ENCODE results near the gene C3. TPM values are rescaled to one million over a fixed set of nuclear protein-coding genes. Genes with fewer than 3 reads are reported as not detected.
A peak's percentile ranks its signal among the peaks of the same experiment; 100 is the strongest.

Gene C3
- total and polyA plus RNA-seq, 2 of the 13 experiments (the other 11 are each of a cell fraction or from before 2014, with no cell fraction given), result 1,455 to 6,272 TPM

DNA sequence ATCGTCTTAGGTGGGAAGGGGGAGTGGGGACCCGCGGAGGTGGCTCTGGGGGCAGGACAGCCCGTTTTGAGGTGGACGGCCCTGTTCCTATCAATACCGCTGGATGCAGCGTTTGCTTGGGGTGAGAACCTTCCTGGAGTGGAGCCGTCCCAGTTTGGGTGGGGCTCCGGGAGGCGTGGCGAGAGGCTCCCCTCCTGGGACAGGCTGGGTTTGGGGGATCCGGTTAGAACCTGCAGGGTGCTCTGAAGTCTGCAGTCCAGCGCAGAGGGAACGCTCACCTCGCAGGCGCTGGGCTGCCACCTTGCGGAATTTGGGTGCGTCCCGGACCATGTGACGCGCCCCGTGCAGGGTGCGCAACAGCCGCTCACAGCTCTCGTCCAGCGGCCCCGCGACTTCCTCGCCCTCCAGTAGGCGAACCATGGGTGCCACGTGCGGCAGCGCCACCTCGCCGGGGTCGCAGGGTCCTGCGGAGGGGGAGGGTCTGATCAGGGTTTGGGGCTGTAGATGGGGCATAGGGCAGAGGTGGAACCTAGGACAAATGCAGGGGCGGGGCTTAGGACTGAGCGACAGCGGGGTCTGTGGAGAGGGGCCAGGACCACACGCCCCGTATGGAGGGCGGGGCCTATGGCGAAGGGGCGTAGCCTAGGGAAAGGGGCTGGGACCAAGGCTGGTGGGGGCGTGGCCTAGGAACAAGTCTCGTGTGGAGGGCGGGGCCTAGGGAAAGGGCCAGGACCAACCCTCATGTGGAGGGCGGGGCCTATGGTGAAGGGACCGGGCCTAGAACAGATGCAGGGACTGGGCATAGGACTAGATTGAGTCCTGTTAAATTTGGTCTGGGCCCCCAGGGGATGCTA lies 33.0 kb upstream of the C3 start (continued):
- TF ChIP-seq, protein P1, sequence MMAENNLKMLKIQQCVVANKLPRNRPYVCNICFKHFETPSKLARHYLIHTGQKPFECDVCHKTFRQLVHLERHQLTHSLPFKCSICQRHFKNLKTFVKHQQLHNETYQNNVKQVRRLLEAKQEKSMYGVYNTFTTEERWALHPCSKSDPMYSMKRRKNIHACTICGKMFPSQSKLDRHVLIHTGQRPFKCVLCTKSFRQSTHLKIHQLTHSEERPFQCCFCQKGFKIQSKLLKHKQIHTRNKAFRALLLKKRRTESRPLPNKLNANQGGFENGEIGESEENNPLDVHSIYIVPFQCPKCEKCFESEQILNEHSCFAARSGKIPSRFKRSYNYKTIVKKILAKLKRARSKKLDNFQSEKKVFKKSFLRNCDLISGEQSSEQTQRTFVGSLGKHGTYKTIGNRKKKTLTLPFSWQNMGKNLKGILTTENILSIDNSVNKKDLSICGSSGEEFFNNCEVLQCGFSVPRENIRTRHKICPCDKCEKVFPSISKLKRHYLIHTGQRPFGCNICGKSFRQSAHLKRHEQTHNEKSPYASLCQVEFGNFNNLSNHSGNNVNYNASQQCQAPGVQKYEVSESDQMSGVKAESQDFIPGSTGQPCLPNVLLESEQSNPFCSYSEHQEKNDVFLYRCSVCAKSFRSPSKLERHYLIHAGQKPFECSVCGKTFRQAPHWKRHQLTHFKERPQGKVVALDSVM (CRISPR knock-in tag; IDR thresholded peaks at IDR 0.05), result 0 out of 2 replicates have a peak, but pooled peaks have one; percentile 45
- no peak; the same call in 1 of the 2 replicates for TF ChIP-seq ZNF660 (CRISPR knock-in tag; IDR thresholded peaks at IDR 0.05; ENCODE audit: borderline replicate concordance, low read depth)
- TF ChIP-seq ZNF101 (CRISPR knock-in tag; IDR thresholded peaks at IDR 0.05; ENCODE audit: borderline replicate concordance, low read depth), result peak; percentile 81; the same call in 1 of the 2 replicates
- TF ChIP-seq, protein P2, sequence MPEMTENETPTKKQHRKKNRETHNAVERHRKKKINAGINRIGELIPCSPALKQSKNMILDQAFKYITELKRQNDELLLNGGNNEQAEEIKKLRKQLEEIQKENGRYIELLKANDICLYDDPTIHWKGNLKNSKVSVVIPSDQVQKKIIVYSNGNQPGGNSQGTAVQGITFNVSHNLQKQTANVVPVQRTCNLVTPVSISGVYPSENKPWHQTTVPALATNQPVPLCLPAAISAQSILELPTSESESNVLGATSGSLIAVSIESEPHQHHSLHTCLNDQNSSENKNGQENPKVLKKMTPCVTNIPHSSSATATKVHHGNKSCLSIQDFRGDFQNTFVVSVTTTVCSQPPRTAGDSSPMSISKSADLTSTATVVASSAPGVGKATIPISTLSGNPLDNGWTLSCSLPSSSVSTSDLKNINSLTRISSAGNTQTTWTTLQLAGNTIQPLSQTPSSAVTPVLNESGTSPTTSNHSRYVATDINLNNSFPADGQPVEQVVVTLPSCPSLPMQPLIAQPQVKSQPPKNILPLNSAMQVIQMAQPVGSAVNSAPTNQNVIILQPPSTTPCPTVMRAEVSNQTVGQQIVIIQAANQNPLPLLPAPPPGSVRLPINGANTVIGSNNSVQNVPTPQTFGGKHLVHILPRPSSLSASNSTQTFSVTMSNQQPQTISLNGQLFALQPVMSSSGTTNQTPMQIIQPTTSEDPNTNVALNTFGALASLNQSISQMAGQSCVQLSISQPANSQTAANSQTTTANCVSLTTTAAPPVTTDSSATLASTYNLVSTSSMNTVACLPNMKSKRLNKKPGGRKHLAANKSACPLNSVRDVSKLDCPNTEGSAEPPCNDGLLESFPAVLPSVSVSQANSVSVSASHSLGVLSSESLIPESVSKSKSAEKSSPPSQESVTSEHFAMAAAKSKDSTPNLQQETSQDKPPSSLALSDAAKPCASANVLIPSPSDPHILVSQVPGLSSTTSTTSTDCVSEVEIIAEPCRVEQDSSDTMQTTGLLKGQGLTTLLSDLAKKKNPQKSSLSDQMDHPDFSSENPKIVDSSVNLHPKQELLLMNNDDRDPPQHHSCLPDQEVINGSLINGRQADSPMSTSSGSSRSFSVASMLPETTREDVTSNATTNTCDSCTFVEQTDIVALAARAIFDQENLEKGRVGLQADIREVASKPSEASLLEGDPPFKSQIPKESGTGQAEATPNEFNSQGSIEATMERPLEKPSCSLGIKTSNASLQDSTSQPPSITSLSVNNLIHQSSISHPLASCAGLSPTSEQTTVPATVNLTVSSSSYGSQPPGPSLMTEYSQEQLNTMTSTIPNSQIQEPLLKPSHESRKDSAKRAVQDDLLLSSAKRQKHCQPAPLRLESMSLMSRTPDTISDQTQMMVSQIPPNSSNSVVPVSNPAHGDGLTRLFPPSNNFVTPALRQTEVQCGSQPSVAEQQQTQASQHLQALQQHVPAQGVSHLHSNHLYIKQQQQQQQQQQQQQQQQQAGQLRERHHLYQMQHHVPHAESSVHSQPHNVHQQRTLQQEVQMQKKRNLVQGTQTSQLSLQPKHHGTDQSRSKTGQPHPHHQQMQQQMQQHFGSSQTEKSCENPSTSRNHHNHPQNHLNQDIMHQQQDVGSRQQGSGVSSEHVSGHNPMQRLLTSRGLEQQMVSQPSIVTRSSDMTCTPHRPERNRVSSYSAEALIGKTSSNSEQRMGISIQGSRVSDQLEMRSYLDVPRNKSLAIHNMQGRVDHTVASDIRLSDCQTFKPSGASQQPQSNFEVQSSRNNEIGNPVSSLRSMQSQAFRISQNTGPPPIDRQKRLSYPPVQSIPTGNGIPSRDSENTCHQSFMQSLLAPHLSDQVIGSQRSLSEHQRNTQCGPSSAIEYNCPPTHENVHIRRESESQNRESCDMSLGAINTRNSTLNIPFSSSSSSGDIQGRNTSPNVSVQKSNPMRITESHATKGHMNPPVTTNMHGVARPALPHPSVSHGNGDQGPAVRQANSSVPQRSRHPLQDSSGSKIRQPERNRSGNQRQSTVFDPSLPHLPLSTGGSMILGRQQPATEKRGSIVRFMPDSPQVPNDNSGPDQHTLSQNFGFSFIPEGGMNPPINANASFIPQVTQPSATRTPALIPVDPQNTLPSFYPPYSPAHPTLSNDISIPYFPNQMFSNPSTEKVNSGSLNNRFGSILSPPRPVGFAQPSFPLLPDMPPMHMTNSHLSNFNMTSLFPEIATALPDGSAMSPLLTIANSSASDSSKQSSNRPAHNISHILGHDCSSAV (CRISPR knock-in tag; IDR thresholded peaks at IDR 0.05; ENCODE audit: borderline replicate concordance), result no peak
- TF ChIP-seq CREB1 (IDR thresholded peaks at IDR 0.05), result peak; percentile 48; the same call in 1 of the 2 replicates
- TF ChIP-seq CREB1 (CRISPR knock-in tag; IDR thresholded peaks at IDR 0.05), result no peak
- peak; percentile 75; the same call in 1 of the 2 replicates for TF ChIP-seq SSRP1 (CRISPR knock-in tag; IDR thresholded peaks at IDR 0.05)
- TF ChIP-seq ZNF572 (CRISPR knock-in tag; IDR thresholded peaks at IDR 0.05), result no peak
- TF ChIP-seq SIN3A (IDR thresholded peaks at IDR 0.05; ENCODE audit: borderline replicate concordance, low read depth, low read length), result peak; percentile 70; the same call in 1 of the 2 replicates
- peak; percentile 63 for TF ChIP-seq ASH2L (IDR thresholded peaks at IDR 0.05; ENCODE audit: insufficient read length, low read depth, low read length)
- TF ChIP-seq JUND (CRISPR knock-in tag; IDR thresholded peaks at IDR 0.05), result no peak
- no peak for TF ChIP-seq ZNF879 (CRISPR knock-in tag; IDR thresholded peaks at IDR 0.05)
- TF ChIP-seq ZNF383 (CRISPR knock-in tag; IDR thresholded peaks at IDR 0.05; ENCODE audit: borderline replicate concordance), result no peak
- TF ChIP-seq ZBTB7B (CRISPR knock-in tag; IDR thresholded peaks at IDR 0.05), result peak; percentile 89
- peak; percentile 80; the same call in 1 of the 2 replicates for TF ChIP-seq MYNN (CRISPR knock-in tag; IDR thresholded peaks at IDR 0.05; ENCODE audit: low read depth)
- TF ChIP-seq ZNF207 (IDR thresholded peaks at IDR 0.05; ENCODE audit: borderline replicate concordance), result no peak
- no peak for TF ChIP-seq NPAS2 (CRISPR knock-in tag; IDR thresholded peaks at IDR 0.05; ENCODE audit: borderline replicate concordance)
- no peak for TF ChIP-seq WIZ (CRISPR knock-in tag; IDR thresholded peaks at IDR 0.05)
- no peak for TF ChIP-seq ZNF841 (CRISPR knock-in tag; IDR thresholded peaks at IDR 0.05; ENCODE audit: borderline replicate concordance)
